Tibial nerve (tissue), 4 donors: ENCODE results near the gene OSBPL10. TPM values are rescaled to one million over a fixed set of nuclear protein-coding genes. Genes with fewer than 3 reads are reported as not detected.

Source experiments
- DNase-seq, 2 donors: peaks; one replicate each; pipeline ENCODE4 v3.0.0-alpha.2; 2019; ENCODE audit warnings: low spot score in 2 of 2
- H3K27ac ChIP-seq, 4 donors: fragments of 200-600 bp; sonication (generic) in 3 of 4; one replicate each; pipeline ENCODE4 v1.5.1; 2017 to 2019; ENCODE audit warnings: mild to moderate bottlenecking in 1 of 4
- H3K27me3 ChIP-seq, 2 donors: fragments of 200-600 bp; sonication (generic) in 1 of 2; one replicate each; pipeline versions ENCODE4 v1.5.1 to v1.6.0; 2017 to 2019
- H3K36me3 ChIP-seq, 3 donors: fragments of 200-600 bp; sonication (generic); one replicate each; pipeline ENCODE4 v1.5.1; 2018 to 2019
- H3K4me1 ChIP-seq, 4 donors: fragments of 200-600 bp; sonication (generic) in 3 of 4; one replicate each; pipeline ENCODE4 v1.5.1; 2017 to 2019
- H3K4me3 ChIP-seq, 4 donors: fragments of 200-600 bp; sonication (generic) in 3 of 4; one replicate each; pipeline ENCODE4 v1.5.1; 2017 to 2019; ENCODE audit warnings: mild to moderate bottlenecking in 1 of 4, moderate library complexity in 1 of 4
- H3K9me3 ChIP-seq, 4 donors: fragments of 200-600 bp; sonication (generic) in 3 of 4; one replicate each; pipeline ENCODE4 v1.5.1; 2017 to 2019
- EP300 ChIP-seq, 2 donors: sonication (generic); formaldehyde crosslinking; IDR thresholded peaks; one replicate each; pipeline ENCODE4 v1.6.1; 2017; ENCODE audit warnings: antibody characterized with exemption in 2 of 2, mild to moderate bottlenecking in 1 of 2
- POLR2A ChIP-seq, 2 donors: fragments of 450-650 bp; IDR thresholded peaks; one replicate each; pipeline ENCODE4 v1.6.1; 2017; ENCODE audit warnings: antibody characterized with exemption in 2 of 2, mild to moderate bottlenecking in 2 of 2, moderate library complexity in 2 of 2
- WGBS, 2 donors: methylation state at CpG; one replicate each; pipeline ENCODE4 v1.1.5; 2018; 5-methylcytosine and 5-hydroxymethylcytosine counted together
- total RNA-seq, 4 donors: library from RNA; depleted of rRNA; stranded (reverse); fragments of >200 nt; gene quantifications; one replicate each; pipeline ENCODE4 v1.1.0, GENCODE V29; 2016
- TF ChIP-seq, protein P1 (sequence below), 5 experiments: fragments of 200-600 bp in 3 of 5; fragments of 450-650 bp in 2 of 5; sonication (generic) in 3 of 5; IDR thresholded peaks; one replicate each; pipeline ENCODE4 v1.5.1; 2016 to 2019; ENCODE audit warnings: antibody characterized with exemption in 5 of 5, mild to moderate bottlenecking in 3 of 5, moderate library complexity in 2 of 5

The OSBPL10 gene
- total RNA-seq, 4 donors from 2014 or later, result 45.0 to 79.2 (median 60.4) TPM

DNA sequence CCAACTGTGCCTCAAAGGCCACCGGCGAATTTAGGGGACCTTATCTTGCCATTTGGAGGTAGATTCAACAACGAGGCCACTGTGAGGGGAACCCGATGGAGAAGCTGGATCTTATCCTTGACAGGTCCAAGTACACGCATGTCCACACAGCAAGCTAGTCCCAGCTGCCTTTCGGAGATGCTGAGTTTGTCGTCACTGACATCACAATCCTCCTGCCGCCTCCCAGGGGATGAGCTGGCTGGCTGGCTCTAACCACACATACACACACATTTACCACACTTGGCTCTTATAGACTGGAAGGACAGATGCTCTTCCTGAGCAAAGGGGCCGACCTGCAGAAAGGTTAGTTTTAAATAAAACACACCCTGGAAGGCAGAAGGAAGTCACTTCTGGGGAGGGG is 272.1 kb downstream of the OSBPL10 start:
- TF ChIP-seq EP300 (IDR thresholded peaks at IDR 0.05) (no peak), POLR2A (IDR thresholded peaks at IDR 0.05) (no peak)
- TF ChIP-seq, protein P1, sequence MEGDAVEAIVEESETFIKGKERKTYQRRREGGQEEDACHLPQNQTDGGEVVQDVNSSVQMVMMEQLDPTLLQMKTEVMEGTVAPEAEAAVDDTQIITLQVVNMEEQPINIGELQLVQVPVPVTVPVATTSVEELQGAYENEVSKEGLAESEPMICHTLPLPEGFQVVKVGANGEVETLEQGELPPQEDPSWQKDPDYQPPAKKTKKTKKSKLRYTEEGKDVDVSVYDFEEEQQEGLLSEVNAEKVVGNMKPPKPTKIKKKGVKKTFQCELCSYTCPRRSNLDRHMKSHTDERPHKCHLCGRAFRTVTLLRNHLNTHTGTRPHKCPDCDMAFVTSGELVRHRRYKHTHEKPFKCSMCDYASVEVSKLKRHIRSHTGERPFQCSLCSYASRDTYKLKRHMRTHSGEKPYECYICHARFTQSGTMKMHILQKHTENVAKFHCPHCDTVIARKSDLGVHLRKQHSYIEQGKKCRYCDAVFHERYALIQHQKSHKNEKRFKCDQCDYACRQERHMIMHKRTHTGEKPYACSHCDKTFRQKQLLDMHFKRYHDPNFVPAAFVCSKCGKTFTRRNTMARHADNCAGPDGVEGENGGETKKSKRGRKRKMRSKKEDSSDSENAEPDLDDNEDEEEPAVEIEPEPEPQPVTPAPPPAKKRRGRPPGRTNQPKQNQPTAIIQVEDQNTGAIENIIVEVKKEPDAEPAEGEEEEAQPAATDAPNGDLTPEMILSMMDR (IDR thresholded peaks at IDR 0.05), result no peak
- no peaks in the 10 kb centered on the region for H3K27me3 ChIP-seq
- 75 to 86% methylated on average over 9 of the region's 9 CpGs for WGBS, 2 donors

DNA sequence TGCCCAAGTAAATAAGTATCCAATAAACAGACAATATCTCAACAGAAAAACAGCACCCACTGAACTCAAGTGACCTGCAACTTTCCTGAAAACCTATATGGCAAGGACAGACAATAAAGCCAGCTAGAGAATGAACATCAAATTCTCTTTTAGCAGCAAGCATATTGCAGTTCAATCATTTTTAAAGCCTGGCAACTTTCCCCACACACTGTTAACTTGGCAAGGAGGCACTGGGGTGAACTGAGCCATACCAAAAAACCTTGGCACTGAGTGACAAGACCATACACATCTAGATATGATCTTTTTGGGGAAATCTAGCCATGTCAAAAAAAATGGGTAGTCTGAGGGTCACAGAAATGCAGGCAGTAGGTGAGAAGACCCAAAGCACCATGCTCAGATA is 273.8 kb downstream of the OSBPL10 start:
- Histone ChIP-seq H3K27ac (no peak overlapping the region), H3K9me3 (no peaks in the 10 kb centered on the region), H3K36me3 (peaks cover 0 to 4% (median 0%) of the 10 kb centered on the region in 3 donors), H3K27me3 (no peaks in the 10 kb centered on the region), H3K4me1 (peaks cover 0 to 10% (median 3%) of the 10 kb centered on the region in 4 donors), H3K4me3 (no peak overlapping the region)
- TF ChIP-seq, protein P1 (IDR thresholded peaks at IDR 0.05), result no peak
- DNase-seq, result no peak

More for the DNA sequence above, 272.1 kb downstream of the OSBPL10 start:
- DNase-seq, result no peak
- Histone ChIP-seq H3K4me1 (peaks cover 0 to 10% (median 3%) of the 10 kb centered on the region in 4 donors), H3K36me3 (peaks cover 0 to 4% (median 0%) of the 10 kb centered on the region in 3 donors), H3K27ac (no peak overlapping the region), H3K9me3 (no peaks in the 10 kb centered on the region), H3K4me3 (no peak overlapping the region)

DNA sequence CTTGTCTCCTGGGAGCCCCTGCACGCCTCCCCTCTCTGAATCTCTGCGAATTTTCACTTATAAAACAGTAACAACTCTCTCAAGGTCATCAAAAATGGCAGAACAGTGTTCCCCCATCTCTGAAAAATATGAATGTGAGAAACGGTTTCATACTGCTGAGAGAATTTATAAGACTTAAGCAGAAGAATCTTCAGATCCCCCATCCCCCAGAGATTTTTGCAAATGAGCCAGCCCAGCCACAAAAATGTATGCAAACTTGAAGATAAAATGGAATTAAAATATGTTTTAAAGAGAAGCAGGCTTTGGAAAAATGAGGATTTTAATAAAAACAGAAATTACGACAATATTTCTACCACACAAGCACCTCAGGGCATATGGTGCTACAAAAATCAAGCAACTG is 275.3 kb downstream of the OSBPL10 start:
- H3K4me1 ChIP-seq, result peaks cover 0 to 10% (median 3%) of the 10 kb centered on the region in 4 donors
- WGBS, 2 donors, result 76 to 82% methylated on average over 4 of the region's 4 CpGs
- H3K4me3 ChIP-seq, result no peak overlapping the region
- TF ChIP-seq POLR2A (IDR thresholded peaks at IDR 0.05) (no peak), EP300 (IDR thresholded peaks at IDR 0.05) (no peak)
- TF ChIP-seq, protein P1 (IDR thresholded peaks at IDR 0.05), result no peak
- H3K27ac ChIP-seq, result no peak overlapping the region
- DNase-seq, result no peak
- no peaks in the 10 kb centered on the region for H3K27me3 ChIP-seq
- H3K36me3 ChIP-seq, result peaks cover 0 to 11% (median 4%) of the 10 kb centered on the region in 3 donors
- H3K9me3 ChIP-seq, result no peaks in the 10 kb centered on the region

DNA sequence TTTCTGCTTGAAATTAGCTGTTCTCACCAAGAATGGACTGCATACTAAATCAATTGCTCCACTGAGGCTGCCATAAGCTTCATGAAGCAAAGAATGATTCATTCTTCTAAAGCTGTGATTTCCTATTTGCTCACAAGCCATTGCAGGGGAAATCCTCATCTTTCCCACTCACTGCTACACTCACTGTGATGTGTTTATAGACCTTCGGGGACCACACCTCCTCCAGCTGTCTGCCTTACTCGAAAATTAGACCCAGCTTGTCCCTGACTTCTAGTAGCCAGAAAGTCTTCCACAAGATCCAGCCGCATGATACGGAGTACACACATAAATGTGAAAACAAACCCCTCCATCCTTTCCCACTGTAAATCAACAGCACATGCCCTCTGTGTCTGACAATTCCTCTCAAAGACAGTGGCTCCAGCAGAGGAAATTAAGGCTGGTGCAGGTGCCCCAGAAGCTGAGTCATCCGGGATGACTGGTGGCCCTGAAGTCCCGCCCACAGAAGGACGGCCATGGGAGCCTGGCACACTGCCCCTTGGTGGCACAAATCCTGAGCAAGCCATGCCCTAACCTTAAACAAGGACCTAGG is 276.4 kb downstream of the OSBPL10 start:
- no peak overlapping the region for H3K4me3 ChIP-seq
- no peaks in the 10 kb centered on the region for H3K27me3 ChIP-seq
- WGBS, 2 donors, result 37 to 42% methylated on average over 7 of the region's 7 CpGs
- TF ChIP-seq, protein P1 (IDR thresholded peaks at IDR 0.05), result no peak
- no peak for TF ChIP-seq POLR2A (IDR thresholded peaks at IDR 0.05)
- no peak for TF ChIP-seq EP300 (IDR thresholded peaks at IDR 0.05)
- no peak overlapping the region for H3K27ac ChIP-seq
- H3K4me1 ChIP-seq, result peaks cover 0 to 10% (median 3%) of the 10 kb centered on the region in 4 donors
- H3K9me3 ChIP-seq, result no peaks in the 10 kb centered on the region
- DNase-seq, result no peak
- peaks cover 0 to 11% (median 4%) of the 10 kb centered on the region in 3 donors for H3K36me3 ChIP-seq

DNA sequence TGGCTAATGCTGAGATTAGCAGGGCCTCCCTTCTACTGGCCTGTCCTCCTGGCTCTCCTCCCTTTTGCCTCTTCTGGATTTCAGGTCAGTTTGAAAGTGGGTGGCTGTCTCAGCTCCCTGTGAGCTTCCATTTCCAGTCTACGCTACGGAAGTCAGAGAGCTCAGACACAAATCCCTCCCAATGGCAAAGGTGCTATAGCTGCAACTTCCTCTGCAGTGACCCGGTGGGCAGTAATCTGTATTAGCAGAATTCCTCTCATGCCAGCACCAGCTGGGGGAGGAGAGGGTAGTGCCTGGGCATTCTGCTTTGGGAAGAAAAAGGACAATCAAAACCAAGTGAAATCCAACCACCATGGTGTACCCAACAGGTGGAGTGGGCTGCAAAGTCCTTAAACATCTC is 276.9 kb downstream of the OSBPL10 start:
- Histone ChIP-seq H3K9me3 (no peaks in the 10 kb centered on the region), H3K36me3 (peaks cover 0 to 11% (median 4%) of the 10 kb centered on the region in 3 donors), H3K27me3 (no peaks in the 10 kb centered on the region), H3K4me1 (peaks cover 0 to 10% (median 3%) of the 10 kb centered on the region in 4 donors), H3K27ac (no peak overlapping the region), H3K4me3 (no peak overlapping the region)
- DNase-seq, result no peak
- WGBS, 2 donors, result 85 to 92% methylated on average over 3 of the region's 3 CpGs
- TF ChIP-seq, protein P1 (IDR thresholded peaks at IDR 0.05), result no peak
- no peak for TF ChIP-seq POLR2A (IDR thresholded peaks at IDR 0.05)
